ENCODE measurements around the gene PLBD2.

GRCh38 chr12:113310489-113310888, 47.9 kb upstream of the PLBD2 start:
- TF ChIP-seq CTCF (IDR thresholded peaks at IDR 0.05) (no peak), POLR2A (IDR thresholded peaks at IDR 0.05) (no peak), POLR2AphosphoS5 (IDR thresholded peaks at IDR 0.05) (no peak), EP300 (IDR thresholded peaks at IDR 0.05) (no peak)
